Occipital lobe (tissue), 3 donors: ENCODE data around the gene KRT3. TPM values are rescaled to one million over a fixed set of nuclear protein-coding genes. Genes with fewer than 3 reads are reported as not detected.

ENCODE experiments used
- DNase-seq: peaks from one replicate; lab custom pipeline; 2025; lab: John Stamatoyannopoulos, UW
- small RNA-seq: library from RNA; depleted of rRNA; stranded (forward); fragments of <200 nt; gene quantifications from one replicate; pipeline ENCODE3, GENCODE V24; 2014
- total RNA-seq: library from RNA; depleted of rRNA; stranded (reverse); fragments of >200 nt; gene quantifications from one replicate; pipeline ENCODE4 v1.2.3, GENCODE V29; 2014

Gene KRT3
- total RNA-seq, 1 donor from 2014 or later = not detected

DNA sequence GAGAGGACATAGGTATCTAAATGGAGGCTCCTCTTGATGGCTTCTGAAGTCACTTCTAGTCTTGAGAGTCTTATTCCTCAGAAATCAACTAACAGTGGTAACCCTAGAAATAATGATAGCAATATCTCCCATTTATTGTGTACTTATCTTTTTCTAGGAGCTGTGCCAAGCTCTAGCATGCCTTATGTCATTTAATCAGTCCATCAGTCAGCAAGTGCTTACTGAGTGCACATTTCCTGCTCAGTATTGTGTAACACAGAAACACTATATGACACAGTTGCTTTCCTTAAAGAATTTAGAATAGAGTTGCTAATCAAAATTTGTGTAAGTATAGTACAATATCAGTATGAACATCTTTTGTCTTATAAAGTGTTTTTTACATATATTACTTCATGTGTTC is 55.3 kb downstream of the KRT3 start:
- no peak for DNase-seq

- no peak for DNase-seq
Observed at GRCh38 chr12:52739963-52740362, 56.0 kb downstream of the KRT3 start.

Small RNA genes lying within 50 kb of the gene (small RNA-seq; reads per million reads assigned to genes)
- gene AC107016.2 = not detected

Other genes with a start within 250 kb of the KRT3 start
- not detected for gene KRT71, start 243.0 kb downstream of the KRT3 start, total RNA-seq
- not detected for gene KRT74, start 222.3 kb downstream of the KRT3 start, total RNA-seq
- not detected for gene KRT72, start 194.7 kb downstream of the KRT3 start, total RNA-seq
- gene KRT73, start 177.6 kb downstream of the KRT3 start, total RNA-seq = not detected
- not detected for gene KRT2, start 143.9 kb downstream of the KRT3 start, total RNA-seq
- 0.16 TPM for gene KRT1, start 115.7 kb downstream of the KRT3 start, total RNA-seq
- not detected for gene KRT77, start 92.6 kb downstream of the KRT3 start, total RNA-seq
- gene KRT76, start 18.8 kb downstream of the KRT3 start, total RNA-seq = not detected
- 0.94 TPM for gene KRT4, start 18.0 kb upstream of the KRT3 start, total RNA-seq
- gene KRT79, start 38.2 kb upstream of the KRT3 start, total RNA-seq = not detected
- 1.9 TPM for gene KRT78, start 52.9 kb upstream of the KRT3 start, total RNA-seq
- gene KRT8, start 109.0 kb upstream of the KRT3 start, total RNA-seq = not detected
- gene KRT18, start 153.0 kb upstream of the KRT3 start, total RNA-seq = 1.6 TPM
- 1,381 TPM for gene EIF4B, start 210.3 kb upstream of the KRT3 start, total RNA-seq